Suppressor macrophage treated with lipopolysaccharide for 1 hour (primary cell): Measurements from ENCODE around the gene RBBP4.
"Not testable (repeated sequence)": the region's sequence is repeated elsewhere in the genome, so short reads cannot be mapped to it uniquely, and the experiment has no call there.

Experiments
- DNase-seq, 3 donors: peaks; one replicate each; pipeline ENCODE4 v3.0.0-alpha.2; 2020 to 2022

Gene RBBP4

GRCh38 chr1:32642292-32642827 is 8.6 kb upstream of the RBBP4 start:
- not testable (repeated sequence) for DNase-seq

GRCh38 chr1:32644426-32644825 is 6.6 kb upstream of the RBBP4 start:
- DNase-seq, result no peak

GRCh38 chr1:32647308-32648134 is 3.5 kb upstream of the RBBP4 start:
- DNase-seq, result no peak

GRCh38 chr1:32650248-32650751 is 708 bp upstream of the RBBP4 start, which contains the start of gene ZBTB8OS:
Gene ZBTB8OS (minus strand): TSS chr1:32650550. CDS start chr1:32650529, 21 bp downstream.
- DNase-seq, result peak; percentile 95 to 97 (median 96)

- DNase-seq, result no peak
Measured at GRCh38 chr1:32651461-32652073, 559 bp downstream of the RBBP4 start.

- DNase-seq, result no peak
Measured at GRCh38 chr1:32652244-32652962, 1.4 kb downstream of the RBBP4 start.

- no peak for DNase-seq
Measured at GRCh38 chr1:32659581-32659980, 8.6 kb downstream of the RBBP4 start.

GRCh38 chr1:32665915-32666314 is 14.9 kb downstream of the RBBP4 start:
- DNase-seq, result no peak

- DNase-seq, result no peak
Measured at GRCh38 chr1:32666901-32667566, 16.0 kb downstream of the RBBP4 start.

- not testable (repeated sequence) for DNase-seq
Measured at GRCh38 chr1:32668716-32669115, 17.7 kb downstream of the RBBP4 start.

- DNase-seq, result no peak
Measured at GRCh38 chr1:32676945-32677344, 25.9 kb downstream of the RBBP4 start.

- not testable (repeated sequence) for DNase-seq
Measured at GRCh38 chr1:32679993-32680392, 29.0 kb downstream of the RBBP4 start.

- no peak for DNase-seq
Measured at GRCh38 chr1:32680642-32681041, 29.6 kb downstream of the RBBP4 start.

GRCh38 chr1:32681509-32681908 is 30.5 kb downstream of the RBBP4 start:
- no peak for DNase-seq

- DNase-seq, result no peak
Measured at GRCh38 chr1:32681999-32682398, 31.0 kb downstream of the RBBP4 start.

GRCh38 chr1:32683397-32683796 is 32.4 kb downstream of the RBBP4 start:
- DNase-seq, result no peak

GRCh38 chr1:32684167-32684811 is 33.3 kb downstream of the RBBP4 start:
- DNase-seq, result no peak

- DNase-seq, result no peak
Measured at GRCh38 chr1:32685498-32685897, 34.5 kb downstream of the RBBP4 start.

- DNase-seq, result no peak
Measured at GRCh38 chr1:32686387-32686786, 35.4 kb downstream of the RBBP4 start.

- no peak for DNase-seq
Measured at GRCh38 chr1:32693455-32694174, 42.6 kb downstream of the RBBP4 start.
